GM23338 (cell line): Measurements from ENCODE around the gene SAMD13. TPM values are rescaled to one million over a fixed set of nuclear protein-coding genes. Genes with fewer than 3 reads are reported as not detected.
A peak's percentile ranks its signal among the peaks of the same experiment; 100 is the strongest.

ENCODE experiments used
- ATAC-seq: fragments of 200-7000 bp; cut with Tn5 transposase; 3 replicates; pipeline ENCODE4 v1.9.1; 2020
- DNase-seq: peaks from one replicate; pipeline ENCODE4 v3.0.0-alpha.2; 2015; ENCODE audit warnings: low spot score
- H2AFZ ChIP-seq: fragments of 200-600 bp; sonication (generic); 2 replicates; pipeline ENCODE4 v1.8.0; 2016; ENCODE audit warnings: antibody characterized with exemption, mild to moderate bottlenecking, moderate library complexity
- H3F3A ChIP-seq: fragments of 200-600 bp; sonication (generic); replicated peaks from 2 replicates; pipeline ENCODE4 v1.8.0; 2017; ENCODE audit warnings: antibody characterized with exemption, mixed run types, low read depth
- H3K27ac ChIP-seq: fragments of 200-600 bp; sonication (generic); 2 replicates; pipeline ENCODE4 v1.6.1; 2016; ENCODE audit warnings: low read depth
- H3K27me3 ChIP-seq: fragments of 200-600 bp; sonication (generic); 2 replicates; pipeline ENCODE4 v1.8.0; 2016; ENCODE audit warnings: mild to moderate bottlenecking, mixed run types, moderate library complexity; ENCODE audit not compliant: insufficient read depth
- H3K36me3 ChIP-seq: fragments of 200-600 bp; sonication (generic); 2 replicates; pipeline ENCODE4 v1.8.0; 2016; ENCODE audit warnings: mild to moderate bottlenecking; ENCODE audit not compliant: insufficient read depth
- H3K4me1 ChIP-seq: fragments of 200-600 bp; sonication (generic); 2 replicates; pipeline ENCODE4 v1.8.0; 2016; ENCODE audit warnings: mild to moderate bottlenecking, moderate library complexity; ENCODE audit not compliant: insufficient read depth
- H3K4me2 ChIP-seq: fragments of 200-600 bp; sonication (generic); 2 replicates; pipeline ENCODE4 v1.7.1; 2017; ENCODE audit warnings: mixed run types
- H3K4me3 ChIP-seq: fragments of 200-600 bp; sonication (generic); 2 replicates; pipeline ENCODE4 v1.6.1; 2016; ENCODE audit warnings: mixed run types
- H3K79me2 ChIP-seq: fragments of 200-600 bp; sonication (generic); replicated peaks from 2 replicates; pipeline ENCODE4 v1.8.0; 2017; ENCODE audit warnings: mild to moderate bottlenecking; ENCODE audit not compliant: insufficient read depth
- H3K9me2 ChIP-seq: fragments of 200-600 bp; sonication (generic); 2 replicates; pipeline ENCODE4 v1.8.0; 2017; ENCODE audit not compliant: insufficient read depth
- H4K20me1 ChIP-seq: fragments of 200-600 bp; sonication (generic); replicated peaks from 2 replicates; pipeline ENCODE4 v1.8.0; 2017; ENCODE audit warnings: mild to moderate bottlenecking; ENCODE audit not compliant: insufficient read depth
- H3K27ac Mint-ChIP-seq: 2 replicates; pipeline ENCODE4 v1.8.0; 2020; ENCODE audit warnings: inconsistent platforms, mild to moderate bottlenecking, moderate library complexity, mixed read lengths
- H3K27me3 Mint-ChIP-seq: 3 replicates; pipeline ENCODE4 v1.8.0; 2022; ENCODE audit warnings: low read depth, mild to moderate bottlenecking, moderate library complexity, mixed read lengths, inconsistent platforms; ENCODE audit not compliant: insufficient read depth, poor library complexity
- H3K36me3 Mint-ChIP-seq: 3 replicates; pipeline ENCODE4 v1.8.0; 2021; ENCODE audit warnings: low read depth, mild to moderate bottlenecking, inconsistent platforms, moderate library complexity, mixed read lengths
- H3K4me1 Mint-ChIP-seq: 3 replicates; pipeline ENCODE4 v1.8.0; 2020; ENCODE audit warnings: mild to moderate bottlenecking, inconsistent platforms, mixed read lengths
- H3K4me3 Mint-ChIP-seq: 3 replicates; pipeline ENCODE4 v1.8.0; 2021; ENCODE audit warnings: moderate library complexity, mild to moderate bottlenecking, inconsistent platforms, mixed read lengths
- H3K9me3 Mint-ChIP-seq: 3 replicates; pipeline ENCODE4 v1.8.0; 2020; ENCODE audit warnings: moderate library complexity, mild to moderate bottlenecking, inconsistent platforms, mixed read lengths
- CREB1 ChIP-seq: fragments of 250-450 bp; sonication (Bioruptor Pico); IDR thresholded peaks from 2 replicates; pipeline ENCODE4 v1.5.0; 2020; ENCODE audit warnings: low read depth, mild to moderate bottlenecking, moderate library complexity
- EZH2 ChIP-seq: fragments of 200-600 bp; sonication (generic); IDR thresholded peaks from one replicate; pipeline ENCODE4 v1.8.0; 2017; ENCODE audit warnings: antibody characterized with exemption, mild to moderate bottlenecking, low read depth; ENCODE audit not compliant: unreplicated experiment
- EZH2phosphoT487 ChIP-seq: fragments of 200-600 bp; sonication (generic); IDR thresholded peaks from one replicate; pipeline ENCODE4 v1.8.1; 2018; ENCODE audit warnings: antibody characterized with exemption; ENCODE audit not compliant: unreplicated experiment
- JUNB ChIP-seq: IDR thresholded peaks from one replicate; pipeline ENCODE4 v1.6.1; 2016; ENCODE audit warnings: antibody characterized with exemption; ENCODE audit not compliant: unreplicated experiment
- POLR2AphosphoS5 ChIP-seq: IDR thresholded peaks from 2 replicates; pipeline ENCODE4 v1.6.1; 2016; ENCODE audit warnings: antibody characterized with exemption, low read depth
- STAT1 ChIP-seq: IDR thresholded peaks from one replicate; pipeline ENCODE4 v1.6.1; 2016; ENCODE audit warnings: antibody characterized with exemption; ENCODE audit not compliant: unreplicated experiment
- ZNF114 ChIP-seq: fragments of 250-450 bp; sonication (Bioruptor Pico); IDR thresholded peaks from 2 replicates; pipeline ENCODE4 v1.5.0; 2020; ENCODE audit warnings: mild to moderate bottlenecking, moderate library complexity
- ZNF331 ChIP-seq: fragments of 250-450 bp; sonication (Bioruptor Pico); IDR thresholded peaks from 2 replicates; pipeline ENCODE4 v1.5.0; 2020; ENCODE audit warnings: low read depth, mild to moderate bottlenecking, moderate library complexity
- polyA plus RNA-seq: library from polyadenylated mRNA; unstranded; fragments of >200 nt; fragmentation: Nextera tagmentation; extraction: Ambion mirVana; gene quantifications from 2 replicates; pipeline ENCODE4 v1.2.1, GENCODE V29; 2016
- total RNA-seq: library from RNA; depleted of rRNA; stranded (reverse); fragments of >200 nt; shearing (Covaris generic); gene quantifications from 2 replicates; pipeline ENCODE4 v1.2.3, GENCODE V29; 2014
- TF ChIP-seq, protein P1 (sequence below), 2 experiments: fragments of 200-600 bp in 1 of 2; sonication (generic) in 1 of 2; conservative IDR thresholded peaks; 2 replicates each; pipeline versions ENCODE4 v1.5.1 to v1.6.1; 2016 to 2017; ENCODE audit warnings: antibody characterized with exemption in 2 of 2, low read depth in 2 of 2, mild to moderate bottlenecking in 2 of 2, moderate library complexity in 1 of 2
- TF ChIP-seq, protein P2 (sequence below): IDR thresholded peaks from 2 replicates; pipeline ENCODE4 v1.6.1; 2016; ENCODE audit warnings: antibody characterized with exemption
- TF ChIP-seq, protein P3 (sequence below): IDR thresholded peaks from one replicate; pipeline ENCODE4 v1.6.1; 2018; ENCODE audit warnings: antibody characterized with exemption; ENCODE audit not compliant: unreplicated experiment

Gene SAMD13
- total and polyA plus RNA-seq, 2 experiments from 2014 or later, result 2.5 to 3.6 TPM

DNA sequence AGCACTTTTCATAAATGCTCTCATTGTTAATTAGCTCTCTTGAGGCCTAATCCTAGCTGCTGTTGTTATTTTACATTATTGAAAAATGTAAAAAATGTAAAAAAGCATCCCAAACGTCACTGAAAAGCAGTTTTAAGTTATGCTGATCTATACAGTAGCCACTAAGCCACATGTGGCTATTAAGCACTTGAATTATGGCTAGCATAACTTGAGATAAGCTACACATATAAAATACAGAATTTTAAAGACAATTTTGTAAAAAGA is 78.3 kb downstream of the SAMD13 start:
- H3K36me3 ChIP-seq, result no peaks in the 10 kb centered on the region
- H3K27me3 ChIP-seq, result no peaks in the 10 kb centered on the region
- no peaks in the 10 kb centered on the region for H3K79me2 ChIP-seq
- peaks cover 12% of the 10 kb centered on the region; the same call in 1 of the 2 replicates for H3K4me1 ChIP-seq
- no peak for TF ChIP-seq ZNF331 (CRISPR knock-in tag)
- TF ChIP-seq, protein P1, sequence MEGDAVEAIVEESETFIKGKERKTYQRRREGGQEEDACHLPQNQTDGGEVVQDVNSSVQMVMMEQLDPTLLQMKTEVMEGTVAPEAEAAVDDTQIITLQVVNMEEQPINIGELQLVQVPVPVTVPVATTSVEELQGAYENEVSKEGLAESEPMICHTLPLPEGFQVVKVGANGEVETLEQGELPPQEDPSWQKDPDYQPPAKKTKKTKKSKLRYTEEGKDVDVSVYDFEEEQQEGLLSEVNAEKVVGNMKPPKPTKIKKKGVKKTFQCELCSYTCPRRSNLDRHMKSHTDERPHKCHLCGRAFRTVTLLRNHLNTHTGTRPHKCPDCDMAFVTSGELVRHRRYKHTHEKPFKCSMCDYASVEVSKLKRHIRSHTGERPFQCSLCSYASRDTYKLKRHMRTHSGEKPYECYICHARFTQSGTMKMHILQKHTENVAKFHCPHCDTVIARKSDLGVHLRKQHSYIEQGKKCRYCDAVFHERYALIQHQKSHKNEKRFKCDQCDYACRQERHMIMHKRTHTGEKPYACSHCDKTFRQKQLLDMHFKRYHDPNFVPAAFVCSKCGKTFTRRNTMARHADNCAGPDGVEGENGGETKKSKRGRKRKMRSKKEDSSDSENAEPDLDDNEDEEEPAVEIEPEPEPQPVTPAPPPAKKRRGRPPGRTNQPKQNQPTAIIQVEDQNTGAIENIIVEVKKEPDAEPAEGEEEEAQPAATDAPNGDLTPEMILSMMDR (conservative IDR thresholded peaks at IDR 0.05; ENCODE audit: low read depth in 2 of 2), result no peak
- no peak for TF ChIP-seq CREB1
- TF ChIP-seq, protein P2, sequence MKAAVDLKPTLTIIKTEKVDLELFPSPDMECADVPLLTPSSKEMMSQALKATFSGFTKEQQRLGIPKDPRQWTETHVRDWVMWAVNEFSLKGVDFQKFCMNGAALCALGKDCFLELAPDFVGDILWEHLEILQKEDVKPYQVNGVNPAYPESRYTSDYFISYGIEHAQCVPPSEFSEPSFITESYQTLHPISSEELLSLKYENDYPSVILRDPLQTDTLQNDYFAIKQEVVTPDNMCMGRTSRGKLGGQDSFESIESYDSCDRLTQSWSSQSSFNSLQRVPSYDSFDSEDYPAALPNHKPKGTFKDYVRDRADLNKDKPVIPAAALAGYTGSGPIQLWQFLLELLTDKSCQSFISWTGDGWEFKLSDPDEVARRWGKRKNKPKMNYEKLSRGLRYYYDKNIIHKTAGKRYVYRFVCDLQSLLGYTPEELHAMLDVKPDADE, result no peak
- no peak for TF ChIP-seq EZH2phosphoT487
- TF ChIP-seq EZH2, result no peak
- TF ChIP-seq, protein P3, sequence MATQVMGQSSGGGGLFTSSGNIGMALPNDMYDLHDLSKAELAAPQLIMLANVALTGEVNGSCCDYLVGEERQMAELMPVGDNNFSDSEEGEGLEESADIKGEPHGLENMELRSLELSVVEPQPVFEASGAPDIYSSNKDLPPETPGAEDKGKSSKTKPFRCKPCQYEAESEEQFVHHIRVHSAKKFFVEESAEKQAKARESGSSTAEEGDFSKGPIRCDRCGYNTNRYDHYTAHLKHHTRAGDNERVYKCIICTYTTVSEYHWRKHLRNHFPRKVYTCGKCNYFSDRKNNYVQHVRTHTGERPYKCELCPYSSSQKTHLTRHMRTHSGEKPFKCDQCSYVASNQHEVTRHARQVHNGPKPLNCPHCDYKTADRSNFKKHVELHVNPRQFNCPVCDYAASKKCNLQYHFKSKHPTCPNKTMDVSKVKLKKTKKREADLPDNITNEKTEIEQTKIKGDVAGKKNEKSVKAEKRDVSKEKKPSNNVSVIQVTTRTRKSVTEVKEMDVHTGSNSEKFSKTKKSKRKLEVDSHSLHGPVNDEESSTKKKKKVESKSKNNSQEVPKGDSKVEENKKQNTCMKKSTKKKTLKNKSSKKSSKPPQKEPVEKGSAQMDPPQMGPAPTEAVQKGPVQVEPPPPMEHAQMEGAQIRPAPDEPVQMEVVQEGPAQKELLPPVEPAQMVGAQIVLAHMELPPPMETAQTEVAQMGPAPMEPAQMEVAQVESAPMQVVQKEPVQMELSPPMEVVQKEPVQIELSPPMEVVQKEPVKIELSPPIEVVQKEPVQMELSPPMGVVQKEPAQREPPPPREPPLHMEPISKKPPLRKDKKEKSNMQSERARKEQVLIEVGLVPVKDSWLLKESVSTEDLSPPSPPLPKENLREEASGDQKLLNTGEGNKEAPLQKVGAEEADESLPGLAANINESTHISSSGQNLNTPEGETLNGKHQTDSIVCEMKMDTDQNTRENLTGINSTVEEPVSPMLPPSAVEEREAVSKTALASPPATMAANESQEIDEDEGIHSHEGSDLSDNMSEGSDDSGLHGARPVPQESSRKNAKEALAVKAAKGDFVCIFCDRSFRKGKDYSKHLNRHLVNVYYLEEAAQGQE, result no peak
- no peak for TF ChIP-seq STAT1
- TF ChIP-seq POLR2AphosphoS5, result no peak
- no peak for TF ChIP-seq ZNF114 (CRISPR knock-in tag)
- ATAC-seq (no peak), DNase-seq (no peak)
- Mint-ChIP-seq H3K27ac (no peak overlapping the region), H3K4me3 (no peak overlapping the region), H3K27me3 (no peaks in the 10 kb centered on the region), H3K4me1 (peaks cover 8% of the 10 kb centered on the region), H3K36me3 (no peaks in the 10 kb centered on the region), H3K9me3 (no peaks in the 10 kb centered on the region)
- H3K4me3 ChIP-seq, result no peak overlapping the region
- H3F3A ChIP-seq, result no peaks in the 10 kb centered on the region
- no peak overlapping the region for H3K27ac ChIP-seq
- H4K20me1 ChIP-seq, result no peaks in the 10 kb centered on the region
- no peak overlapping the region for H2AFZ ChIP-seq
- H3K4me2 ChIP-seq, result no peak overlapping the region
- H3K9me2 ChIP-seq, result no peaks in the 10 kb centered on the region

DNA sequence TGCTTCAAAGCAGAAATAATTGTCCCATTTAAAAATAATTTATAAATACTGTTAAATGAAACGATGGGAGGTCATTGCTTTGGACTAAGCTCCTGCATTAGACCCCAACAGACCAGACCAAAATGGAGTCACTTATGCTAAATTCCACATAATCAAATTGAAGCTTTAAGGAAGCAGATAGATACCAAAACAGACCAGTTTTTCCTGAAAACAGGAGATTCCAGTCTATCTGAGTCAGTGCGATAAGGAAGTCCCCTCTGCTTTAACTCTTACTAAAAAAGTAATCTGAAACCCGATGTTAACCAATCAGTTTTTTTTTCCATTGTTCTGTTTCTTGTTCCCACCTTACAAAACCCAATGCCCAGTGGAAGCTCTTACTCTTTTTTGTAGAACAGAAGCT is 80.6 kb downstream of the SAMD13 start:
- peak overlapping the region; percentile 6; the same call in 1 of the 2 replicates for H3K4me2 ChIP-seq
- H3F3A ChIP-seq, result no peaks in the 10 kb centered on the region
- H2AFZ ChIP-seq, result no peak overlapping the region; the same call in 1 of the 2 replicates
- H3K27ac Mint-ChIP-seq, result no peak overlapping the region
- DNase-seq (no peak), ATAC-seq (no peak)
- no peaks in the 10 kb centered on the region for H3K27me3 Mint-ChIP-seq
- H3K79me2 ChIP-seq, result no peaks in the 10 kb centered on the region
- H3K4me1 ChIP-seq, result peaks cover 12% of the 10 kb centered on the region; the same call in 1 of the 2 replicates
- no peak overlapping the region for H3K27ac ChIP-seq
- no peak overlapping the region for H3K4me3 ChIP-seq
- no peaks in the 10 kb centered on the region for H3K9me2 ChIP-seq
- no peaks in the 10 kb centered on the region for H4K20me1 ChIP-seq
- H3K4me3 Mint-ChIP-seq, result no peak overlapping the region
- H3K9me3 Mint-ChIP-seq, result no peaks in the 10 kb centered on the region
- H3K27me3 ChIP-seq, result no peaks in the 10 kb centered on the region
- no peaks in the 10 kb centered on the region for H3K36me3 Mint-ChIP-seq
- H3K36me3 ChIP-seq, result no peaks in the 10 kb centered on the region
- H3K4me1 Mint-ChIP-seq, result peaks cover 8% of the 10 kb centered on the region
- no peak for TF ChIP-seq EZH2phosphoT487
- TF ChIP-seq POLR2AphosphoS5, result no peak
- no peak for TF ChIP-seq STAT1
- TF ChIP-seq ZNF331 (CRISPR knock-in tag), result no peak
- no peak for TF ChIP-seq JUNB
